ENCODE measurements around the gene MGARP. TPM values are rescaled to one million over a fixed set of nuclear protein-coding genes. Genes with fewer than 3 reads are reported as not detected.

Gene MGARP
- total and polyA plus RNA-seq, 9 of the 15 experiments (the other 6 are each of a cell fraction or from before 2014, with no cell fraction given), result 0.11 to 0.45 (median 0.23) TPM; not detected in 4

GRCh38 chr4:139295206-139295941 is 15.3 kb upstream of the MGARP start (continued):
- TF ChIP-seq PBX2 (CRISPR knock-in tag; IDR thresholded peaks at IDR 0.05; ENCODE audit: low read depth) (no peak), PBX2 (tag; conservative IDR thresholded peaks at IDR 0.05; ENCODE audit: low read depth) (no peak), KDM4B (IDR thresholded peaks at IDR 0.05; ENCODE audit: borderline replicate concordance in 2 of 2, low read depth in 1 of 2) (peak in 1 of 2 experiments; percentile 82; a peak in 1 of 4 replicates), NFIC (IDR thresholded peaks at IDR 0.05) (peak; percentile 41), ZC3H4 (CRISPR knock-in tag; IDR thresholded peaks at IDR 0.05; ENCODE audit: borderline replicate concordance) (no peak), MBD1 (CRISPR knock-in tag; IDR thresholded peaks at IDR 0.05) (no peak), AFF4 (CRISPR knock-in tag; IDR thresholded peaks at IDR 0.05) (peak; percentile 85), YY1 (IDR thresholded peaks at IDR 0.05; ENCODE audit: borderline replicate concordance in 1 of 3, control insufficient read depth in 1 of 3, extremely low read depth in 1 of 3, insufficient read depth in 3 of 3, insufficient read length in 1 of 3, insufficient replicate concordance in 2 of 3, low read depth in 1 of 3, low read length in 2 of 3) (peak; percentile 94 to 99 (median 97)), MBD2 (IDR thresholded peaks at IDR 0.05; ENCODE audit: borderline replicate concordance, low read depth) (peak; percentile 54; the same call in 1 of the 2 replicates), FOXK1 (CRISPR knock-in tag; IDR thresholded peaks at IDR 0.05; ENCODE audit: borderline replicate concordance) (0 out of 2 replicates have a peak, but pooled peaks have one; percentile 20), SMARCB1 (IDR thresholded peaks at IDR 0.05; ENCODE audit: insufficient read length, low read depth) (no peak), MXI1 (IDR thresholded peaks at IDR 0.05; ENCODE audit: low read depth, low read length) (no peak), HCFC1 (IDR thresholded peaks at IDR 0.05; ENCODE audit: low read depth, low read length) (peak; percentile 66), FOXM1 (IDR thresholded peaks at IDR 0.05; ENCODE audit: low read depth) (no peak), FOXM1 (CRISPR knock-in tag; IDR thresholded peaks at IDR 0.05; ENCODE audit: low read depth) (no peak; the same call in none of the 2 replicates), TARDBP (IDR thresholded peaks at IDR 0.05) (0 out of 2 replicates have a peak, but pooled peaks have one; percentile 29)

Measured in K562 (cell line).